HepG2 (cell line): ENCODE measurements around the gene TREH. TPM values are rescaled to one million over a fixed set of nuclear protein-coding genes. Genes with fewer than 3 reads are reported as not detected.

Source experiments
- ATF6 ChIP-seq: sonication (generic); formaldehyde crosslinking; conservative IDR thresholded peaks from 2 replicates; pipeline ENCODE4 v1.4.0; 2020; ENCODE audit warnings: missing genetic modification reagents
- BRF2 ChIP-seq: sonication (generic); formaldehyde crosslinking; IDR thresholded peaks from 2 replicates; pipeline ENCODE4 v1.8.1; 2022; ENCODE audit warnings: mild to moderate bottlenecking, missing genetic modification reagents
- FOXO1 ChIP-seq: sonication (generic); formaldehyde crosslinking; IDR thresholded peaks from 2 replicates; pipeline ENCODE4 v1.4.0; 2020; ENCODE audit warnings: missing genetic modification reagents
- HMGA1 ChIP-seq: sonication (generic); formaldehyde crosslinking; conservative IDR thresholded peaks from 2 replicates; pipeline ENCODE4 v1.4.0; 2020; ENCODE audit warnings: missing genetic modification reagents
- MAFF ChIP-seq: IDR thresholded peaks from 2 replicates; pipeline ENCODE4 v1.6.1; 2011; ENCODE audit warnings: low read depth, low read length, improper control_type of control experiment
- NCOA2 ChIP-seq: sonication (generic); formaldehyde crosslinking; IDR thresholded peaks from 2 replicates; pipeline ENCODE4 v1.8.0; 2022; ENCODE audit warnings: inconsistent platforms
- PAF1 ChIP-seq: IDR thresholded peaks from 2 replicates; pipeline ENCODE4 v1.6.1; 2016; ENCODE audit warnings: missing genetic modification reagents, missing compliant biosample characterization
- PRDM15 ChIP-seq: sonication (generic); formaldehyde crosslinking; IDR thresholded peaks from 2 replicates; pipeline ENCODE4 v1.4.0; 2020; ENCODE audit warnings: missing genetic modification reagents
- SKIL ChIP-seq: sonication (generic); formaldehyde crosslinking; IDR thresholded peaks from 2 replicates; pipeline ENCODE4 v1.8.0; 2022; ENCODE audit warnings: missing genetic modification reagents, mild to moderate bottlenecking, moderate library complexity, borderline replicate concordance
- SPEN ChIP-seq: sonication (generic); formaldehyde crosslinking; IDR thresholded peaks from 2 replicates; pipeline ENCODE4 v1.5.1; 2020; ENCODE audit warnings: low read depth, mild to moderate bottlenecking, missing genetic modification reagents
- SRSF4 ChIP-seq: fragments of 200-400 bp; formaldehyde crosslinking; IDR thresholded peaks from one replicate; pipeline ENCODE4 v1.6.1; 2018; ENCODE audit warnings: mild to moderate bottlenecking, low read depth, low read length, moderate library complexity; ENCODE audit not compliant: poor library complexity, severe bottlenecking
- TCF7 ChIP-seq: sonication (generic); IDR thresholded peaks from 2 replicates; pipeline ENCODE4 v1.6.1; 2016; ENCODE audit warnings: antibody characterized with exemption, low read depth
- ZHX1 ChIP-seq: sonication (generic); formaldehyde crosslinking; IDR thresholded peaks from 2 replicates; pipeline ENCODE4 v1.8.1; 2022; ENCODE audit warnings: low read depth, mild to moderate bottlenecking, missing genetic modification reagents
- ZNF550 ChIP-seq: sonication (generic); formaldehyde crosslinking; IDR thresholded peaks from 2 replicates; pipeline ENCODE4 v1.4.0; 2020; ENCODE audit warnings: mild to moderate bottlenecking, missing genetic modification reagents, borderline replicate concordance
- ZNF576 ChIP-seq: sonication (generic); formaldehyde crosslinking; IDR thresholded peaks from 2 replicates; pipeline ENCODE4 v1.4.0; 2020; ENCODE audit warnings: mild to moderate bottlenecking, missing genetic modification reagents
- ZNF782 ChIP-seq: sonication (generic); formaldehyde crosslinking; IDR thresholded peaks from 2 replicates; pipeline ENCODE4 v1.4.0; 2020; ENCODE audit warnings: missing genetic modification reagents, mild to moderate bottlenecking, borderline replicate concordance
- polyA plus RNA-seq, 8 experiments: library from polyadenylated mRNA; depleted of rRNA in 3 of 8; stranded (reverse) in 7 of 8; unstranded in 1 of 8; fragments of >200 nt; fragmentation: Illumina TruSeq in 4 of 8; extraction: Trizol in 4 of 8; gene quantifications; 2 replicates each; pipeline versions ENCODE4 v1.2.1 to v1.2.3, GENCODE V29; 2011 to 2016; ENCODE audit warnings: low read depth in 4 of 8, missing spikeins in 1 of 8, mixed read lengths in 1 of 8; ENCODE audit not compliant: insufficient read depth in 1 of 8
- total RNA-seq, 5 experiments: library from RNA; depleted of rRNA; stranded (reverse); fragments of >200 nt; fragmentation: Illumina TruSeq; extraction: Trizol; gene quantifications; 2 replicates each; pipeline ENCODE4 v1.2.3, GENCODE V29; 2016; ENCODE audit warnings: low read depth in 1 of 5

Gene TREH
- total and polyA plus RNA-seq, 2 of the 13 experiments (the other 11 are each of a cell fraction or from before 2014, with no cell fraction given) = 0.53 to 0.86 TPM

GRCh38 chr11:118621071-118621783 lies 58.2 kb downstream of the TREH start (continued):
- TF ChIP-seq PRDM15 (CRISPR knock-in tag) (no peak), PAF1 (CRISPR knock-in tag) (no peak), SPEN (CRISPR knock-in tag) (no peak; the same call in 1 of the 2 replicates), FOXO1 (CRISPR knock-in tag) (no peak), BRF2 (CRISPR knock-in tag) (no peak), NCOA2 (CRISPR knock-in tag) (no peak), ZNF576 (CRISPR knock-in tag) (no peak), ATF6 (0 out of 2 replicates have a peak, but pooled peaks have one; percentile 65), SRSF4 (no peak), TCF7 (no peak), ZHX1 (CRISPR knock-in tag) (no peak), SKIL (CRISPR knock-in tag) (no peak), HMGA1 (no peak), ZNF550 (no peak), ZNF782 (CRISPR knock-in tag) (0 out of 2 replicates have a peak, but pooled peaks have one; percentile 49), MAFF (no peak)
